Endothelial cell of umbilical vein (primary cell): Measurements from ENCODE around the gene ASGR2. TPM values are rescaled to one million over a fixed set of nuclear protein-coding genes. Genes with fewer than 3 reads are reported as not detected.

Experiments used
- BruUV-seq: library from RNA; stranded (reverse); fragments of 400-500 nt; replicated peaks from 2 replicates; lab custom pipeline; 2021; lab: Mats Ljungman, UMichigan
- CTCF ChIA-PET: fragments of 300-600, 350-600 bp; sonication (Branson Sonifier 250); formaldehyde crosslinking; loops from one replicate; lab custom pipeline; 2021; ENCODE audit warnings: antibody characterized with exemption, inconsistent platforms; lab: Charles Lee
- POLR2A ChIA-PET: fragments of 300-600, 350-600 bp; sonication (Branson Sonifier 250); formaldehyde crosslinking; loops from one replicate; lab custom pipeline; 2021; ENCODE audit warnings: antibody characterized with exemption, inconsistent platforms; lab: Charles Lee
- DNase-seq: peaks from one replicate; pipeline ENCODE4 v3.0.0-alpha.2; 2011; ENCODE audit warnings: low read depth, low spot score
- FAIRE-seq: peaks from 2 replicates; lab custom pipeline; 2011; peaks lifted over from hg19 to GRCh38; lab: Jason Lieb, UNC
- H2AFZ ChIP-seq: 2 replicates; pipeline ENCODE4 v1.6.0; 2012; ENCODE audit warnings: low read depth, low read length, control low read depth, inconsistent platforms
- H3K27ac ChIP-seq: 2 replicates; pipeline ENCODE4 v1.5.1; 2011; ENCODE audit warnings: low read depth, mild to moderate bottlenecking, control low read depth, low read length, moderate library complexity; ENCODE audit not compliant: insufficient read depth
- H3K27me3 ChIP-seq, 2 experiments: 2 replicates each; pipeline versions ENCODE4 v1.6.0 to v1.6.1; 2011; ENCODE audit warnings: low read length in 2 of 2, mixed read lengths in 1 of 2; ENCODE audit not compliant: control insufficient read depth in 2 of 2, insufficient read depth in 2 of 2
- H3K36me3 ChIP-seq, 2 experiments: 2 replicates in 1 of 2; 3 replicates in 1 of 2; pipeline ENCODE4 v1.5.1; 2011; ENCODE audit warnings: low read length in 2 of 2, mild to moderate bottlenecking in 1 of 2, moderate library complexity in 1 of 2; ENCODE audit not compliant: control insufficient read depth in 2 of 2, insufficient read depth in 2 of 2; ENCODE audit errors: extremely low read depth in 1 of 2
- H3K4me1 ChIP-seq: 3 replicates; pipeline ENCODE4 v1.5.1; 2011; ENCODE audit warnings: mild to moderate bottlenecking, low read length; ENCODE audit not compliant: control insufficient read depth, insufficient read depth; ENCODE audit errors: extremely low read depth
- H3K4me2 ChIP-seq: 2 replicates; pipeline ENCODE4 v1.6.1; 2011; ENCODE audit warnings: low read length, control low read depth, mixed read lengths; ENCODE audit not compliant: insufficient read depth
- H3K4me3 ChIP-seq, 3 experiments: fragments of 200-600 bp in 1 of 3; sonication (generic), shearing (Covaris generic) in 1 of 3; replicated peaks in 1 of 3; 2 replicates each; pipeline ENCODE4 v1.5.1; 2011 to 2016; ENCODE audit warnings: control low read depth in 3 of 3, low read length in 3 of 3, mild to moderate bottlenecking in 2 of 3, inconsistent platforms in 1 of 3, low read depth in 1 of 3, moderate library complexity in 1 of 3; ENCODE audit not compliant: insufficient read depth in 1 of 3
- H3K79me2 ChIP-seq: 2 replicates; pipeline ENCODE4 v1.6.0; 2012; ENCODE audit warnings: low read length, inconsistent platforms; ENCODE audit not compliant: control insufficient read depth, insufficient read depth
- H3K9ac ChIP-seq: replicated peaks from 2 replicates; pipeline ENCODE3; 2011; ENCODE audit warnings: low read length, control low read depth; ENCODE audit not compliant: insufficient read depth; ENCODE audit errors: extremely low read depth
- H3K9me1 ChIP-seq: replicated peaks from 3 replicates; pipeline ENCODE4 v1.6.0; 2011; ENCODE audit warnings: mild to moderate bottlenecking, low read length; ENCODE audit not compliant: control insufficient read depth, insufficient read depth; ENCODE audit errors: extremely low read depth
- H3K9me3 ChIP-seq: replicated peaks from 2 replicates; pipeline ENCODE4 v1.5.1; 2012; ENCODE audit warnings: low read length, inconsistent platforms; ENCODE audit not compliant: control insufficient read depth, insufficient read depth
- H4K20me1 ChIP-seq: replicated peaks from 2 replicates; pipeline ENCODE3; 2011; ENCODE audit warnings: mild to moderate bottlenecking, low read length; ENCODE audit not compliant: control insufficient read depth, insufficient read depth; ENCODE audit errors: extremely low read depth
- EZH2 ChIP-seq: IDR thresholded peaks from 2 replicates; pipeline ENCODE4 v1.6.1; 2012; ENCODE audit warnings: borderline replicate concordance, low read depth, mild to moderate bottlenecking, moderate library complexity, low read length, inconsistent platforms; ENCODE audit not compliant: severe bottlenecking
- JUN ChIP-seq: IDR thresholded peaks from 2 replicates; pipeline ENCODE4 v1.6.1; 2011; ENCODE audit warnings: borderline replicate concordance, low read depth; ENCODE audit not compliant: insufficient read length, insufficient read depth
- POLR2A ChIP-seq: IDR thresholded peaks from 2 replicates; pipeline ENCODE4 v1.6.1; 2012; ENCODE audit warnings: low read depth, mild to moderate bottlenecking, control low read depth, low read length
- POLR2AphosphoS5 ChIP-seq: IDR thresholded peaks from 2 replicates; pipeline ENCODE4 v1.6.1; 2012; ENCODE audit warnings: low read depth, mild to moderate bottlenecking, control low read depth, low read length, moderate library complexity; ENCODE audit not compliant: insufficient read depth
- dilution Hi-C: fragments of 300-500 bp; cut with MboI; formaldehyde crosslinking; loops from one replicate; pipeline ENCODE4 v1.15.0; 2019; ENCODE audit warnings: low sequenced_read_pairs; ENCODE audit not compliant: extremely low pct_ligation_motif_present
- intact Hi-C: fragments of 100-400 bp; cut with micrococcal nuclease; formaldehyde crosslinking; loops from one replicate; pipeline ENCODE4 v1.10.0; 2022
- polyA plus RNA-seq, 4 experiments: library from polyadenylated mRNA; depleted of rRNA in 3 of 4; stranded (reverse) in 3 of 4; unstranded in 1 of 4; fragments of >200 nt; gene quantifications; 2 replicates each; pipeline versions ENCODE4 v1.2.1 to v1.2.3, GENCODE V29; 2011 to 2012; ENCODE audit warnings: missing spikeins in 1 of 4
- total RNA-seq: library from RNA; stranded (reverse); gene quantifications from 2 replicates; pipeline ENCODE4 v1.2.3, GENCODE V29; 2021
- TF ChIP-seq, protein P1 (sequence below), 2 donors: IDR thresholded peaks; 1 replicate in 1 of 2; 2 replicates in 1 of 2; pipeline ENCODE4 v1.5.1; 2011; ENCODE audit warnings: low read length in 2 of 2, mild to moderate bottlenecking in 2 of 2, moderate library complexity in 2 of 2, control low read depth in 1 of 2, inconsistent platforms in 1 of 2, low read depth in 1 of 2; ENCODE audit not compliant: insufficient read depth in 1 of 2; ENCODE audit errors: extremely low read depth in 1 of 2
- TF ChIP-seq, protein P2 (sequence below): IDR thresholded peaks from 2 replicates; pipeline ENCODE4 v1.6.1; 2011; ENCODE audit not compliant: insufficient read depth, insufficient read length

ASGR2 gene
- total and polyA plus RNA-seq, 2 donors (not counting 3 experiments of a cell fraction or from before 2014, with no cell fraction given), result not detected

DNA sequence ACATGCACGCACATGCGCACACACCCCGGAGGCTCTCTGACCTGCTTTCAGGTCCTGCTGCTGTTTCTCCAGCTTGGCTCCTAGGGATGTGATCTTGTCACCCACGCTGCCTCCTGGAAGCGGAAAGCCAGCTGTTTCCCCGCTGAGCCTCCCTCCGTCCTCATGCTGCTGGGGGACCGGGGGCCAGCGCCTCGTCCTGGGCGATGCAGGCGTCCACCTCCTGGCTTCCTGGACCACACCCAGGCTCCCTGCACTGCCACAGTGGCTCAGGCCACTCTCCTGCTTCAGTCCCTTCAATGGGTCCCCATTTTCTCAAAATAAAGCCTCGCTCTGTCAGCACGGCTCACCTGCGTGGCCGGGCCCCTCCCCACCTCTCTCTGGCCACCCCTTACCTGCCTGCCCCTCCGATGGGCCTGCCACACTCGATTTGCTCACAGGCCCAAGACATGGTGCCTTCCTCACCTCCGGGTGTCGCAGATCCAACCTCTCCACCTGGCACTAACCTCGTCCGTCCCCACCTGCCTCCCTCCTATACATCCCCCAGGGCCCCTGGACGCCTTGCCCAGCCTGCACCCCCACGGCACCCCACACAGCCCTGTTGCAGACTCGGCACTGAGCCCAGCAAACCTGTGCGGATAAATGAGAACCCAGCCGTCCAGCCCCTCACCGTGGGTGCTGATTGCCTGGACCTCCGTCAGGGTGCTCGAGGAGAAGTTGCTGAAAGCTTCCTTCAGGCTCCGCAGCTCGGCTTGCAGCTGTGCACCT lies 6.6 kb downstream of the ASGR2 start:
- FAIRE-seq, result no peak
- no peak for DNase-seq
- no peak overlapping the region for H3K4me2 ChIP-seq
- ChIA-PET POLR2A (interaction anchor here (0.6 kb wide), 1 partner anchor 52 kb away, joined by 3 read pairs; no protein-coding TSS in a partner anchor), CTCF (no interaction called here)
- intact Hi-C loops, result no loop called here
- no TSS peak for BruUV-seq
- H4K20me1 ChIP-seq, result no peaks in the 10 kb centered on the region
- H3K9me3 ChIP-seq, result no peaks in the 10 kb centered on the region
- H3K36me3 ChIP-seq, result no peaks in the 10 kb centered on the region
- no peak overlapping the region for H2AFZ ChIP-seq
- dilution Hi-C loops, result no loop called here
- TF ChIP-seq, protein P1, sequence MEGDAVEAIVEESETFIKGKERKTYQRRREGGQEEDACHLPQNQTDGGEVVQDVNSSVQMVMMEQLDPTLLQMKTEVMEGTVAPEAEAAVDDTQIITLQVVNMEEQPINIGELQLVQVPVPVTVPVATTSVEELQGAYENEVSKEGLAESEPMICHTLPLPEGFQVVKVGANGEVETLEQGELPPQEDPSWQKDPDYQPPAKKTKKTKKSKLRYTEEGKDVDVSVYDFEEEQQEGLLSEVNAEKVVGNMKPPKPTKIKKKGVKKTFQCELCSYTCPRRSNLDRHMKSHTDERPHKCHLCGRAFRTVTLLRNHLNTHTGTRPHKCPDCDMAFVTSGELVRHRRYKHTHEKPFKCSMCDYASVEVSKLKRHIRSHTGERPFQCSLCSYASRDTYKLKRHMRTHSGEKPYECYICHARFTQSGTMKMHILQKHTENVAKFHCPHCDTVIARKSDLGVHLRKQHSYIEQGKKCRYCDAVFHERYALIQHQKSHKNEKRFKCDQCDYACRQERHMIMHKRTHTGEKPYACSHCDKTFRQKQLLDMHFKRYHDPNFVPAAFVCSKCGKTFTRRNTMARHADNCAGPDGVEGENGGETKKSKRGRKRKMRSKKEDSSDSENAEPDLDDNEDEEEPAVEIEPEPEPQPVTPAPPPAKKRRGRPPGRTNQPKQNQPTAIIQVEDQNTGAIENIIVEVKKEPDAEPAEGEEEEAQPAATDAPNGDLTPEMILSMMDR (IDR thresholded peaks at IDR 0.05; ENCODE audit: extremely low read depth in 1 of 2, insufficient read depth in 1 of 2, low read depth in 1 of 2, low read length in 2 of 2), result no peak
- TF ChIP-seq, protein P2, sequence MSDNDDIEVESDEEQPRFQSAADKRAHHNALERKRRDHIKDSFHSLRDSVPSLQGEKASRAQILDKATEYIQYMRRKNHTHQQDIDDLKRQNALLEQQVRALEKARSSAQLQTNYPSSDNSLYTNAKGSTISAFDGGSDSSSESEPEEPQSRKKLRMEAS, result no peak
- TF ChIP-seq EZH2, result no peak
- TF ChIP-seq JUN, result no peak
- no peak for TF ChIP-seq POLR2A
- TF ChIP-seq POLR2AphosphoS5, result no peak
- no peak overlapping the region for H3K9ac ChIP-seq
- H3K79me2 ChIP-seq, result no peaks in the 10 kb centered on the region
- peaks cover 0 to 4% of the 10 kb centered on the region in 2 experiments for H3K27me3 ChIP-seq
- no peak overlapping the region for H3K27ac ChIP-seq
- H3K9me1 ChIP-seq, result no peaks in the 10 kb centered on the region
- H3K4me3 ChIP-seq, result no peak overlapping the region
- H3K4me1 ChIP-seq, result no peaks in the 10 kb centered on the region
